GM18909 (cell line): ENCODE results near the gene ABCC3.

Source experiments
- ATAC-seq: cut with Tn5 transposase; IDR thresholded peaks from one replicate; pipeline ENCODE4 v1.9.1; 2021; ENCODE audit warnings: mild to moderate bottlenecking; ENCODE audit not compliant: unreplicated experiment, poor library complexity

The ABCC3 gene

DNA sequence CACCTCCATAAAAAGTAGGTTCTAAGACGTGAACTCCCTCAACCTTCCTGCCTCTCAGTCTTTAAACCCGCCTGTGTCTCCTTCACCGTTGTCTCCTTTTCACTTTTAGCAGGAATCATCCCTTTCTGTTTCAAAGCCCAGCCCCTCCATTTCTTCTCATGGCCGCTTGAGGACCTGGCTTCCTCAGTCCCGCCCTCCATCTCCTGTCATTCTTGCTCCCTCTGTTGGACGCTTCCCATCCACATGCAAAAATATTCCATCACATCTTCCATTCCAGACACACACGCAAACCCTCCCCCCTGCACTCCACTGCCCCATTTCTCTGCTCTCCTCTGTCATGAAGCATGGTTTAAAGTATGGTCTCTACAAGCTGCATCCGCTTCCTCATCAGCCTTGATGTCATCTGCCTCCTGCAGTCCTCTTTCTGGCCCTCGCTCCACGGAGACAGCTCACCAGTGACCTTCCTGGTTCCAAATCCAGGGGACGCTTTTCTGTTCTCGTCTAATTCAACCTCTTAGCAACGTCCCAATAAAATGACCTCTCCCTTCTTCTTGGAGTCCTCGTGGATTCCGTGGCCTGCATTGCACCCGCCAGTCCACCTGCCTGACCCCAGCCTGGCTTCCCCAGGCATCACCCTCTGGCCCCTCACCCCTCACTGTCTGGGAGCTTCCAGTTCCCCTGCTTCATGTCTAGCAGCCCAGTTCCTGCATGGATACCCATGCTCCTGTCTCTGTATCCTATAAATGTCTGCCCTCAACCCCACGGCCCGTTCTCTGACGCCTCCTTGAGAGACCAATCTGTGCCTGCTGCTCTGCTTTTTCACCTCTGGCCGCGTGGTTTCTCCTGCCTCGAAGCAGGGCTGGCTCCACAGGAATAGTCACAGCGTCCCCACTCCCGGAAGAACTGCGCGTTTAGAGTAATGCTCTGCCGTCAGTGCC, 46.9 kb downstream of the ABCC3 start:
- no peak for ATAC-seq

DNA sequence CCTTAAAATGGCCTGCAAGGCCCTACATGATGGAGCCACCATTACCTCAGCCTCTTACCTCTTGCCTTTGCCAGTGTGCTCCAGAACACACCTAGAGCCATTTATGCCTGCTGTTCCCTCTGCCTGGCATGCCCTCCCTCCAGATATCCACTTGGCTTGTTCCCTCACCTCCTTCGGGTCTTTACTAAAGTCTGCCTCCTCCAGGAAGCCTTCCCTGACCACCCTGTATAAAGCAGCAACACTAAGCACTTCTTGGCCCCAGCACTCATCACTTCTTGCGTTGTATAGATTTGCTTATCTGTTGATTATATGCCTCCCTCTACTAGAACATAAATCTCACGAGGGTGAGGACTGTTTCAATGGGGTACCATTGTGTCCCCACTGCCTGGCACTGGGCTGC, 47.8 kb downstream of the ABCC3 start:
- no peak for ATAC-seq

DNA sequence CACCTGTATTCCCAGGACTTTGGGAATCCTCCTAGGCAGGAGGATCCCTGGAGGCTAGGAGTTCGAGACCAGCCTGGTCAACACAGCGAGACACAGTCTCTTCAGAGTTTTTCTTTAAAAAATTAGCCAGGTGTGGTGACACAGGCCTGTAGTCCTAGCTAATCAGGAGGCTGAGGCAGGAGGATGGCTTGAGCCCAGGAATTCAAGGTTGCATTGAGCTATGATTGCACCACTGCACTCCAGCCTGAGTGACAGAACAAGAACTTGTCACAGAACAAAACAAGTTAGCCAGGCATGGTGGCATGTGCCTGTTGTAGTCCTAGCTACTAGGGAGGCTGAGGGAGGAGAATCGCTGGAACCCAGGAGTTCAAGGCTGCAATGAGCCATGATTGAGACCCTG, 48.3 kb downstream of the ABCC3 start:
- ATAC-seq, result no peak

GRCh38 chr17:50683434-50684287, 49.0 kb downstream of the ABCC3 start:
- ATAC-seq, result no peak

GRCh38 chr17:50684288-50684611, 49.6 kb downstream of the ABCC3 start:
- ATAC-seq, result no peak

DNA sequence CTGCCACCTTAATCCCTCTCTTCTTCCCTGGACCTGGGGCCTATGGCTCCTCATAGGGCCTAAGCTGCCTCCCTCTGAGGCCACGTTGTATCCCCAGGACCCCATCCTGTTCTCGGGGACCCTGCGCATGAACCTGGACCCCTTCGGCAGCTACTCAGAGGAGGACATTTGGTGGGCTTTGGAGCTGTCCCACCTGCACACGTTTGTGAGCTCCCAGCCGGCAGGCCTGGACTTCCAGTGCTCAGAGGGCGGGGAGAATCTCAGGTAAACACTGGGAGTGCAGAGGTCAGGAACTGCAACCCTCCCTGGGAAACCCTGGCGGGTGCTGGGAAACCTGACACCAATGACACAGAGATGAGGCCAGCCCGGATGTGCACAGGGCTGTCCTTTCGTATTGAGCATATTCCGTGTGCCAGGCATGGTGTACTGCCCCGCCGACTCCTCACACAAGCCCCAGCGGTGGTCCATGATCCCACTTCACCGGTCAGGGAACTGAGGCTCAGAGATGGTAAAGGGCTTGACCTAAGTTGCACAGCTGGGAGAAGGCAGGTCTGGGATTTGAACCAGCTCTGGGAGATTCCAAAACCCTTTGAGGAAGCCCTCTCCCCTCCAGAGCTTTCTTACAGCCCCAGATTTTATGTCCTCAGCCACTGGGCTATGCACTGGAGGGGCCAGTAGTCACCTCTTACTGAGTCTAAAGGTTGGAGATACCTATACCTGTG, 50.1 kb downstream of the ABCC3 start:
- ATAC-seq, result no peak

DNA sequence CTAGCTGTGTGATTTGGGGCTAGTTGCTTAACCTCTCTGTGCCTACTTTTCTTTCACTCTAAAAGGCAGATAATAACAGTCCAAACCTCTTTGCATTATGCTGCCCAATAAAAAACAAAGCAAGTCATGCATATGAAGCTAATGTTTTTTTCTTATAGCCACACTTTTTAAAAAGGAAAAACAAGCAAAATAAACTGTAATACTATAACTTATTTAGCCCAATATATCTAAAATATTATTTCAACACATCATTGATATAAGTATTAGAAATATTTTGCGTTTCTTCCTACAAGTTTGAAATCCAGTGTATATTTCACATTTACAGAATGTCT, 50.6 kb downstream of the ABCC3 start:
- no peak for ATAC-seq

GRCh38 chr17:50685691-50686493, 51.2 kb downstream of the ABCC3 start:
- no peak for ATAC-seq

DNA sequence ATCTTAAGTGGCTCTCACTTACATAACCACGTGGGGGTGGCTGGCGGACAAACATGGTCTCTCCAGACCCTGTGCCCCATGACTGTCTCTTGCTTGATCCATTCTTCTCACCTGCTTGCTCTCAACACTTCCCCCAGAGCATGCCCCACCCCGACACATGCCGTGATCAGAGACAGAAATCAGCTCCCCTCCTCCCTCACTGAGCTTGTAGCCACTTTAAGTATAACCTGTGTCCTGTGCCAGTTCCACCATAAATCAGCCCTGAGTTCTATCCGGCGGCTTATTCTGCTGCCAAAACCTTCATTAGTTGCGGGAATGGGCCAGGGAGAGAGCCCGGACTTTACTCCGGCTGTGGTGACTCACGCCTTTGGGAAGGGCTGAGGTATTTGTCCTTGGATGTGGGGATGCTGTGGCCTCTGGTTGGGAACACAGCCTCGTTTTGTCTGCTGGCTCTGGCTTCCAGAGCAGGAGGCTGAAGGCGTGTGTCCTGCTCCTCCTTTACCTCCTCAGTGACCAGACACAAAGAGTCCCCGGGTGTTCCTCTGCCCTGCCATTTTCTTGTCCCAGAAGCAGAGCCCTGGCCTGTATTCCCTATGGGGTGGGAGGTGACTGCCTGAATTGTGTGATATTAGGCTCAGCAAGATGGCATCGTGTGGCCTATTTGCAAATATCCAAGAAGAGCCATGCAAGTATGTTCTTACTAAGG, 52.0 kb downstream of the ABCC3 start:
- no peak for ATAC-seq

DNA sequence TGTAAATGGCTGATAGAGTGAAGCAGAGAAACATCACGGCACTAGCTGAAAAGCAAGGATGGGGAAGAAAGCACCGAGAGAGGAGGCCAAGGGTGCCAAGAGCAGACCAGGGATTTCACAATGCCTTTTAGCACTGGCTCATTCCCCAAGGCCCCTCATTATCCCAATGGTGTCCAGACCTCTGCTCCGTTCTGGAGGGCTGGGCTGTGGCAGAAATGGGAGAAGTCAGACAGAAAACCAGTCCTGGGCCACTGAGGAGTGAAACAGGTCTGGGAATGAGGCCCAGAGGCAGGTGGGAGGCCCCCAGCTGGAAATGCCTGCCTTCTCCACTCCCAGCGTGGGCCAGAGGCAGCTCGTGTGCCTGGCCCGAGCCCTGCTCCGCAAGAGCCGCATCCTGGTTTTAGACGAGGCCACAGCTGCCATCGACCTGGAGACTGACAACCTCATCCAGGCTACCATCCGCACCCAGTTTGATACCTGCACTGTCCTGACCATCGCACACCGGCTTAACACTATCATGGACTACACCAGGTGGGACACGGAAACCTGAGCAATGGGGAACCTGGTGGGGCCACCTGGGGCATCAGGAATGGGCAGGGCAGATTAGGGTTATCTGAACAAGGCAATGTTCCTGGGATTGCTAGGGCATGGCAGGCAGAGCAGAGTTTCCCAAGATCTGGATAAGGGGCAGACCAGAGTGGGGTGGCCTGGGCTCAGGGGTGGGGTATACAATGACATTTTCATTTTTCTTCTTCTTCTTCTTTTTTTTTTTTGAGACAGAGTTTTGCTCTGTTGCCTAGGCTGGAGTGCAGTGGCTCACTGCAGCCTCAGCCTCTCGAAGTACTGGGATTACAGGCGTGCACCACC, 52.8 kb downstream of the ABCC3 start:
- no peak for ATAC-seq

GRCh38 chr17:50688245-50688644, 53.6 kb downstream of the ABCC3 start:
- no peak for ATAC-seq

GRCh38 chr17:50689251-50689650, 54.6 kb downstream of the ABCC3 start:
- ATAC-seq, result no peak

DNA sequence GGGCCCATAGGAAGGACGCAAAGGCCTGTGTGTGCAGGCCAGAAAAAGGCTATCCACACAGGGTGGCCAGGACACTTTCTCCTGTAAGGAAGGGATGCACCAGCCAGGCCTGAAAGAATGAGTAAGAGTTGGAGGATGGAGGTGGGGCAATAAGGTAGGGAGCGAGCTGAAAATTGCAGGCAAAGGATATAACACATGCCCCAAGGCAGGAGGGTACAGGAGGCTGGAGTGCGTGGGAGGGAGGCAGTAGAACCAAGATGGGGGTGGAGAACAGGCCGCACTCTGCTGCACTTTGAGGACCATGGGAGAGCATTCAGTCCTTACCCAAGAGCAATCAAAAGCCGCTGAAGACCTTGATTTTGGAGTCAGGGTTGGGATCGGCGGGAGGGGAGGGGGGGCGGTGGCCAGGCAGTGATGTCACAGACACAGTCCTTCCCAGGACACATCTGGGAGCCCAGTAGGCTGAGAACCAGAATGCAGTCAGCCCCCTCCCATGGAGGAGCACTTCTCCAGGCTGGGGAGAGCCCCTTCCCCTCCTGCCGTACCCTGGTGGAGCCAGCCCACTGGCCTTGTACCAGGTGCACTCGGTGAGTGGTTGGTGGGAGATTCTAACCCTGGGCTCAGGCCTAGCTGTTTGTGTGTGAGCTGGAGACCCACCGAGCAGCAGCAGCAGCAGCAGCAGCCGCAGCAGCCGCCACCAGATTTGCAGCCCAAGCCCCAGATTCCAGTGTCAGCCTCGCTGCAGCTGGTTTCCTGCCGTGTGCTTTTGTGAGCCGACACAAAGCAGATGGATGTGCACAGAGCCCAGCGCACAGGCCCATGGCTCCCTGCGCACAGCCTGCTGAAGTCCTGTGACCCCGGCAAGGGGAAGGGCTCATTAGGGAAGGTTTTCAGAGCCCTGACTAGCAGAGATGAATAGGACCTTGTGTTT, 55.5 kb downstream of the ABCC3 start:
- no peak for ATAC-seq

GRCh38 chr17:50690887-50691549, 56.3 kb downstream of the ABCC3 start:
- ATAC-seq, result no peak

GRCh38 chr17:50691550-50692447, 57.1 kb downstream of the ABCC3 start:
- ATAC-seq, result no peak

GRCh38 chr17:50692448-50693035, 57.9 kb downstream of the ABCC3 start:
- no peak for ATAC-seq
